Mesodermal cell (in vitro differentiated cells): ENCODE results near the gene ATPAF2.

Experiments
- H3K27ac ChIP-seq: 2 replicates; pipeline ENCODE4 v1.7.0; 2013; ENCODE audit warnings: mild to moderate bottlenecking, low read depth, low read length, moderate library complexity; ENCODE audit not compliant: severe bottlenecking
- H3K36me3 ChIP-seq: 2 replicates; pipeline ENCODE4 v1.7.1; 2013; ENCODE audit warnings: mild to moderate bottlenecking, low read length, moderate library complexity; ENCODE audit not compliant: control insufficient read depth, insufficient read depth
- H3K4me1 ChIP-seq: one replicate; pipeline ENCODE4 v1.7.1; 2013; ENCODE audit warnings: mild to moderate bottlenecking, low read length; ENCODE audit not compliant: insufficient read depth, control insufficient read depth, poor library complexity, severe bottlenecking
- H3K4me3 ChIP-seq: 2 replicates; pipeline ENCODE4 v1.7.0; 2013; ENCODE audit warnings: low read length, control low read depth, mild to moderate bottlenecking; ENCODE audit not compliant: insufficient read depth, poor library complexity, severe bottlenecking; ENCODE audit errors: extremely low read depth
- H3K9me3 ChIP-seq: 2 replicates; pipeline ENCODE4 v1.7.1; 2013; ENCODE audit warnings: mild to moderate bottlenecking, low read length, moderate library complexity; ENCODE audit not compliant: control insufficient read depth
- WGBS, 2 experiments: methylation state at CpG; one replicate each; pipeline ENCODE4 v1.1.5; 2013; ENCODE audit warnings: missing lambda C conversion rate in 2 of 2; ENCODE audit not compliant: insufficient coverage in 2 of 2; 5-methylcytosine and 5-hydroxymethylcytosine counted together

ATPAF2 gene

DNA sequence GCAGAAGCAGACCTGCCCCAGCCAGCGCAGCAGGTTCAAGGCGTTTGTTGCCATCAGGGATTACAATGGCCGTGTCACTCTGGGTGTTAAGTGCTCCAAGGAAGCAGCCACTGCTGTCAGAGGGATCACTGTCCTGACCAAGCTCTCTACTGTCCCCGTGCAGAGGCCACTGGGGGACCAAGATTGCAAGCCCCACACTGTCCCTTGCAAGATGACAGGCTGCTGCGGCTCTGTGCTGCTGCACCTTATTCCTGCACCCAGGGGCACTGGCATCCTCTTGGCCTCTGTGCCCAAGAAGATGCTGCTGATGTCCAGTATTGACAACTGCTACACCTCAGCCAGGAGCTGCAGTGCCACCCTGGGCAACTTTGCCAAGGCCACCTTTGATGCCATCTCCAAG, 27.7 kb downstream of the ATPAF2 start:
- WGBS, 2 experiments = 92 to 97% methylated on average over 5 of the region's 5 CpGs
- H3K9me3 ChIP-seq = no peaks in the 10 kb centered on the region
- peaks cover 3% of the 10 kb centered on the region for H3K4me1 ChIP-seq
- H3K4me3 ChIP-seq = no peak overlapping the region
- H3K27ac ChIP-seq = no peak overlapping the region
- peaks cover 11% of the 10 kb centered on the region for H3K36me3 ChIP-seq

DNA sequence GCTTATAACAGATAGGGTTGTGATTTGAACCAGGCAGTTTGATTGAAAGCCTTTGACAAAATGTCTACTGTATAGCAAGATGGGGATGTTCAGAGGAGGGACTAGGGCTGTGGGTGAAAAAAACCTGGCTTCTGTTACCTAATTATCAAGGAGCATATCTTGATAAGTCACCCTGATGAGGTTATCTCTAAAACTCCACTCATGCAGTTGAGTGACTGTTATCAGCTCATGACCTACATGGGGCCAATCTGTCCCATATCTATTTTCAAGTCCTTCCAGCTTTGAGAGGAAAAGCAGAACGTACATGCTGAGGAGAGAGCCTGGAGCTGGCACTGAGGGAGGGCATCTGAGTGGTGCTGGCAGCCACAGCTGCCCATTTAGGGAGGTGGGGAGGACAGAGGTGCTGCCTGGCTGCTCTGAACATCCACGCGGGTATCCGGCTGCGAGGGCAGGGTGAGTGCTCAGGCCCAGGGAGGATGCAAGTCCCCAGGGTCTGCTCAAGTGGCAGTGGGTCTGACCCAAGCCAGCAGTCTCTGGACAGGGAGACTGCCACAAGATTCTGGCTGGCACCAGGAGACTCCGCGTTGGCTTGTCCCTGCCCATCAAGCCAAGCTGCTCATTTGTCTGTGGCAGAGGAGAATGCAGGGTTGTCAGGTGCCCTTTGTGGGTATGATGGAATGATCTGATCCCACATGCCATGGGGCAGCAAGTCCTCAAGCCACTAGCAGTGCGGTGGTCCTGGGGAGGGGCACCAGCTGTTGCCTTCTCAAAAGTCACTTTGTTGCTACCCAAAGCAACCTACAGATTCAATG, 29.2 kb downstream of the ATPAF2 start:
- H3K27ac ChIP-seq = no peak overlapping the region
- 85 to 89% methylated on average over 6 to 8 of the region's 8 CpGs for WGBS, 2 experiments

GRCh38 chr17:18008496-18009268, 30.3 kb downstream of the ATPAF2 start:
- no peak overlapping the region for H3K27ac ChIP-seq
- H3K4me3 ChIP-seq = no peak overlapping the region
- no peaks in the 10 kb centered on the region for H3K9me3 ChIP-seq
- H3K4me1 ChIP-seq = peaks cover 3% of the 10 kb centered on the region
- H3K36me3 ChIP-seq = peaks cover 11% of the 10 kb centered on the region
- WGBS, 2 experiments = 93 to 100% methylated on average over 2 to 3 of the region's 5 CpGs

More for the DNA sequence above, 29.2 kb downstream of the ATPAF2 start:
- Histone ChIP-seq H3K36me3 (peaks cover 11% of the 10 kb centered on the region), H3K4me1 (peaks cover 3% of the 10 kb centered on the region), H3K9me3 (no peaks in the 10 kb centered on the region), H3K4me3 (no peak overlapping the region)

GRCh38 chr17:18006495-18007239, 32.3 kb downstream of the ATPAF2 start:
- peaks cover 11% of the 10 kb centered on the region for H3K36me3 ChIP-seq
- WGBS, 2 experiments = 88 to 91% methylated on average over 19 to 21 of the region's 31 CpGs
- H3K9me3 ChIP-seq = no peaks in the 10 kb centered on the region
- H3K27ac ChIP-seq = no peak overlapping the region
- peaks cover 3% of the 10 kb centered on the region for H3K4me1 ChIP-seq
- H3K4me3 ChIP-seq = no peak overlapping the region

DNA sequence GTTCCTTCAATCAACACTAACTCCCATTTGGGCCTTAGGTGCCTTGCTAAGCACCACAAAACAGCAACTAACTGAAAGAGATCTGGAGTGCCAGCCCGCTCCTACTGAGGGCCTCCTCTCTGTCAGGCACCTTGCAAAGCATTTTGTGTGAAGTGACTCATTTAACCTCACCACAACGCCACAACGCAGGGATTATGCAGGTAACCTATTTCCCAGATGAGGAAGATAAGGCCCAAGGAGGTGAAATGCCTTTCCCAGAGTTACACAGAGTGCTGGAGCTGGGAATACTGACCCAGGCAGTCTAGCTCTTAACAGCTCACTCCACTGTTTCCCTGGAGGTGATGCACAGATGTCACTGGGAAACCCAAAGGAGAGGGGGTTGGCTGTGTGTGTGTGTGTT, 33.5 kb downstream of the ATPAF2 start:
- no peak overlapping the region for H3K4me3 ChIP-seq
- no peaks in the 10 kb centered on the region for H3K9me3 ChIP-seq
- peaks cover 3% of the 10 kb centered on the region for H3K4me1 ChIP-seq
- H3K36me3 ChIP-seq = peaks cover 9% of the 10 kb centered on the region
- WGBS, 2 experiments = 92 to 100% methylated on average over 1 to 3 of the region's 3 CpGs
- no peak overlapping the region for H3K27ac ChIP-seq

- Histone ChIP-seq H3K36me3 (peaks cover 3% of the 10 kb centered on the region), H3K4me3 (no peak overlapping the region), H3K4me1 (peaks cover 3% of the 10 kb centered on the region), H3K9me3 (no peaks in the 10 kb centered on the region), H3K27ac (no peak overlapping the region)
- 85 to 89% methylated on average over 6 to 7 of the region's 9 CpGs for WGBS, 2 experiments
Measured at GRCh38 chr17:18004884-18005305, 34.1 kb downstream of the ATPAF2 start.

- H3K36me3 ChIP-seq = no peaks in the 10 kb centered on the region
- no peaks in the 10 kb centered on the region for H3K9me3 ChIP-seq
- no peak overlapping the region for H3K4me3 ChIP-seq
- 96 to 97% methylated on average over 5 to 8 of the region's 9 CpGs for WGBS, 2 experiments
- no peak overlapping the region for H3K27ac ChIP-seq
- peaks cover 7% of the 10 kb centered on the region for H3K4me1 ChIP-seq
Measured at GRCh38 chr17:18004345-18004744, 34.6 kb downstream of the ATPAF2 start.

DNA sequence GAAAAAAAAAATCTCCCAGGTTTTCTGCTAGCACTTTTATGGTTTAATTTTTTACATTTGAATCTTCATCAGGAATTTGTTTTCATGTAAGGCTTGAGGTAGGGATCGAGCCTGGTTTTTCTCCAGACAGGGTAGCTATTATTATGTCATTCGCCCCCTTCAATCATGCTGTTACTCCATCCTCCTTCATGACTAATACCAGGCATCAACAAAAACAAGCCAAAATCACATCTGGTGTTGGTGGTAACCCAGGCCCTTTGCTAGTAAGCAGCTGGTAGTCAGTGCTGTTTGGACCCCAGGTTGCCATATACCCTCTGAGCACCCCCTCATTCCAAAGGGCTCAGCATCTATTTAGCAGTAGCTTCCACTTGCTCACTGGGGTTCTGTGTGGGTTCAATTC, 36.8 kb downstream of the ATPAF2 start:
- H3K27ac ChIP-seq = no peak overlapping the region
- WGBS, 2 experiments = 100% methylated on average over 1 of the region's 2 CpGs; no CpG with 5 or more reads in 1 of the 2 experiments
- H3K36me3 ChIP-seq = no peaks in the 10 kb centered on the region
- H3K4me3 ChIP-seq = no peak overlapping the region
- peaks cover 4% of the 10 kb centered on the region for H3K4me1 ChIP-seq
- H3K9me3 ChIP-seq = no peaks in the 10 kb centered on the region

DNA sequence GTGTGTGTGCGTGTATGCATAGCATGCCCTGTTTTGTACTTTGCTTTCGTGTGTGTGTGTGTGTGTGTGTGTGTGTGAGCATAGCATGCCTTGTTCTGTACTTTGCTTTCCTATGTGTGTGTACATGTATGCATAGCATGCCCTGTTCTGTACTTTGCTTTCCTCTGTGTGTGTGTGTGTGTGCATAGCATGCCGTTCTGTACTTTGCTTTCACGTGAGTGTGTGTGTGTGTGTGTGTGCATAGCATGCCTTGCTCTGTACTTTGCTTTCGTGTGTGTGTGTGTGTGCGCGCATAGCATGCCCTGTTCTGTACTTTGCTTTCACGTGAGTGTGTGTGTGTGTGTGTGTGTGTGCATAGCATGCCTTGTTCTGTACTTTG, 38.9 kb downstream of the ATPAF2 start:
- H3K4me1 ChIP-seq = peaks cover 4% of the 10 kb centered on the region
- no peak overlapping the region for H3K27ac ChIP-seq
- no peaks in the 10 kb centered on the region for H3K9me3 ChIP-seq
- no peaks in the 10 kb centered on the region for H3K36me3 ChIP-seq
- no peak overlapping the region for H3K4me3 ChIP-seq
- 83 to 85% methylated on average over 3 to 4 of the region's 8 CpGs for WGBS, 2 experiments

DNA sequence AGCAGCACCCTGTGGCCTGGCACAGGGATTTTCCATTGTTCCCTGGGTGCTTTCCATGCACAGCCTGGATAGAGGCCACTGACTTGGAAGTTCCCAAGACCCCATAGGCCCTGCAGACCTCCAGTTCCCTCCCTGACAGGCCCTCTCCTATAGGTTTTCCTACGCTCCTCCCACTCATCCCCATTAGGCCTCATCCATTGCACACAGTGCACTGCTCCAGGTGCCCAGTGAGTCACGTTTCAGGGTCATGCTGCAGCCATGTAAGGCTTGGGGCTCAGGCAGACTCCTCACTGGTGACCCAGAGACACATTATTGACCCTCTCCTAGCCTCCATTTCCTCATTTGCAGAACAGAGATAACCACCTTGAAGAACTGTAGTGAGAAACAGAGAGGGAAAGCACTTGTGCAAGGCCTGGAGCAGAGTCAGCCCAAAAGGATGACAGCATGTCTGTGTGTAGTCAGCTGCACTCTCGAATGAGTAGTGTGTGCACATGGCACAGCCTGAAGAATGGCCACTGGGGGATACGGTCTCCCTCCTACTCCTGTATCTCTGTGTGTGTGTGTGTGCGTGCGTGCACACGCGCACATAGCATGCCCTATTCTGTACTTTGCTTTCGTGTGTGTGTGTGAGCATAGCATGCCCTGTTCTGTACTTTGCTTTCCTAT, 39.5 kb downstream of the ATPAF2 start:
- Histone ChIP-seq H3K4me1 (peaks cover 8% of the 10 kb centered on the region), H3K9me3 (no peaks in the 10 kb centered on the region), H3K36me3 (no peaks in the 10 kb centered on the region), H3K4me3 (no peak overlapping the region), H3K27ac (no peak overlapping the region)
- WGBS, 2 experiments = 86 to 100% methylated on average over 6 to 9 of the region's 9 CpGs
